DOHH2 (cell line): ENCODE results near the gene OR4C5.
"Not testable (repeated sequence)": the region's sequence is repeated elsewhere in the genome, so short reads cannot be mapped to it uniquely, and the experiment has no call there.

Source experiments
- H3F3A ChIP-seq: fragments of 200-600 bp; sonication (generic), shearing (Covaris generic); 2 replicates; pipeline ENCODE4 v1.6.0; 2016; ENCODE audit warnings: antibody characterized with exemption, mild to moderate bottlenecking; ENCODE audit not compliant: control insufficient read depth, insufficient read depth
- H3K27ac ChIP-seq: fragments of 200-600 bp; sonication (generic); 2 replicates; pipeline ENCODE4 v1.5.1; 2014; ENCODE audit warnings: low read depth, mild to moderate bottlenecking, low read length, moderate library complexity
- H3K27me3 ChIP-seq: fragments of 200-600 bp; sonication (generic); 2 replicates; pipeline ENCODE4 v1.6.1; 2014; ENCODE audit warnings: mild to moderate bottlenecking, low read length, mixed read lengths; ENCODE audit not compliant: control insufficient read depth
- H3K36me3 ChIP-seq: fragments of 200-600 bp; sonication (generic); 2 replicates; pipeline ENCODE4 v1.6.1; 2014; ENCODE audit warnings: mild to moderate bottlenecking, low read length, moderate library complexity, mixed read lengths; ENCODE audit not compliant: control insufficient read depth
- H3K4me1 ChIP-seq: fragments of 200-600 bp; sonication (generic); 2 replicates; pipeline ENCODE4 v1.6.1; 2014; ENCODE audit warnings: mild to moderate bottlenecking, low read length, mixed read lengths; ENCODE audit not compliant: control insufficient read depth
- H3K4me2 ChIP-seq: fragments of 200-600 bp; sonication (generic); 2 replicates; pipeline ENCODE4 v1.6.0; 2014; ENCODE audit warnings: mild to moderate bottlenecking, low read length, moderate library complexity
- H3K4me3 ChIP-seq: fragments of 200-600 bp; sonication (generic); 2 replicates; pipeline ENCODE4 v1.5.1; 2014; ENCODE audit warnings: mild to moderate bottlenecking, low read length, mixed read lengths
- H3K79me2 ChIP-seq: fragments of 200-600 bp; sonication (generic); 2 replicates; pipeline ENCODE4 v1.6.1; 2014; ENCODE audit warnings: mild to moderate bottlenecking, low read length, mixed read lengths; ENCODE audit not compliant: control insufficient read depth
- H3K9me2 ChIP-seq: fragments of 200-600 bp; sonication (generic); replicated peaks from 2 replicates; pipeline ENCODE4 v1.6.1; 2014; ENCODE audit warnings: mild to moderate bottlenecking, low read length, mixed read lengths; ENCODE audit not compliant: control insufficient read depth
- H3K9me3 ChIP-seq: fragments of 200-600 bp; sonication (generic); 2 replicates; pipeline ENCODE4 v1.6.1; 2014; ENCODE audit warnings: antibody characterized with exemption, low read length, mixed read lengths; ENCODE audit not compliant: control insufficient read depth, insufficient read depth
- H4K20me1 ChIP-seq: fragments of 200-600 bp; sonication (generic); 2 replicates; pipeline ENCODE4 v1.6.0; 2014; ENCODE audit warnings: low read depth, mild to moderate bottlenecking, antibody characterized with exemption, low read length, moderate library complexity; ENCODE audit not compliant: control insufficient read depth, insufficient read depth
- EZH2phosphoT487 ChIP-seq: fragments of 200-600 bp; sonication (generic); IDR thresholded peaks from 2 replicates; pipeline ENCODE4 v1.6.1; 2017; ENCODE audit warnings: borderline replicate concordance, mild to moderate bottlenecking, antibody characterized with exemption, low read length, moderate library complexity, mixed read lengths
- TF ChIP-seq, protein P1 (sequence below): fragments of 200-600 bp; sonication (generic); IDR thresholded peaks from one replicate; pipeline ENCODE4 v1.5.1; 2014; ENCODE audit warnings: antibody characterized with exemption, mild to moderate bottlenecking, low read depth, low read length; ENCODE audit not compliant: poor library complexity, severe bottlenecking

OR4C5 gene

DNA sequence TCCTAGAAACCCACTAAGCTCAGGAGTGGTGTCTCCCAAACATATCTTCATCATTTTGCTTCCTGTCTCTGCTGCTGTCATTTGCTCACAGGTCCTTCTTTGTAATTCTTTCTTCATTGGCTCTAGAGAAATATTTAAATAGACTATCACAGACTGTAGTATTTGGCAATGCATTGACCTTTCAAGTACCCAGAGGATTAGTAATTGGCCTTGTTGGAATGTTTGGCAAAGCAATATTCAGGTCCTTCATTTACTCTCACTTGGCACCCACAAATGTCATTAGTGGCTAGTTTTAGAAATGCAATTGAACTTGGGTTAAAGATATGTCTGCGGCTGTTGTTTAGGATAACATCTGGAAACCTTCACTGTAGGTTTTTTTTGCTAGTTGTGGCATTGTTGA lies 11.6 kb downstream of the OR4C5 start:
- H3F3A ChIP-seq = no peaks in the 10 kb centered on the region
- H3K79me2 ChIP-seq = no peaks in the 10 kb centered on the region
- H3K36me3 ChIP-seq = no peaks in the 10 kb centered on the region
- H3K4me1 ChIP-seq = no peaks in the 10 kb centered on the region
- H3K9me3 ChIP-seq = peaks cover 3% of the 10 kb centered on the region; the same call in 1 of the 2 replicates
- no peak overlapping the region for H3K4me2 ChIP-seq
- TF ChIP-seq, protein P1, sequence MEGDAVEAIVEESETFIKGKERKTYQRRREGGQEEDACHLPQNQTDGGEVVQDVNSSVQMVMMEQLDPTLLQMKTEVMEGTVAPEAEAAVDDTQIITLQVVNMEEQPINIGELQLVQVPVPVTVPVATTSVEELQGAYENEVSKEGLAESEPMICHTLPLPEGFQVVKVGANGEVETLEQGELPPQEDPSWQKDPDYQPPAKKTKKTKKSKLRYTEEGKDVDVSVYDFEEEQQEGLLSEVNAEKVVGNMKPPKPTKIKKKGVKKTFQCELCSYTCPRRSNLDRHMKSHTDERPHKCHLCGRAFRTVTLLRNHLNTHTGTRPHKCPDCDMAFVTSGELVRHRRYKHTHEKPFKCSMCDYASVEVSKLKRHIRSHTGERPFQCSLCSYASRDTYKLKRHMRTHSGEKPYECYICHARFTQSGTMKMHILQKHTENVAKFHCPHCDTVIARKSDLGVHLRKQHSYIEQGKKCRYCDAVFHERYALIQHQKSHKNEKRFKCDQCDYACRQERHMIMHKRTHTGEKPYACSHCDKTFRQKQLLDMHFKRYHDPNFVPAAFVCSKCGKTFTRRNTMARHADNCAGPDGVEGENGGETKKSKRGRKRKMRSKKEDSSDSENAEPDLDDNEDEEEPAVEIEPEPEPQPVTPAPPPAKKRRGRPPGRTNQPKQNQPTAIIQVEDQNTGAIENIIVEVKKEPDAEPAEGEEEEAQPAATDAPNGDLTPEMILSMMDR = no peak
- no peak for TF ChIP-seq EZH2phosphoT487
- H3K9me2 ChIP-seq = no peaks in the 10 kb centered on the region
- H3K4me3 ChIP-seq = no peak overlapping the region
- no peak overlapping the region for H3K27ac ChIP-seq
- H3K27me3 ChIP-seq = no peaks in the 10 kb centered on the region
- H4K20me1 ChIP-seq = no peaks in the 10 kb centered on the region

DNA sequence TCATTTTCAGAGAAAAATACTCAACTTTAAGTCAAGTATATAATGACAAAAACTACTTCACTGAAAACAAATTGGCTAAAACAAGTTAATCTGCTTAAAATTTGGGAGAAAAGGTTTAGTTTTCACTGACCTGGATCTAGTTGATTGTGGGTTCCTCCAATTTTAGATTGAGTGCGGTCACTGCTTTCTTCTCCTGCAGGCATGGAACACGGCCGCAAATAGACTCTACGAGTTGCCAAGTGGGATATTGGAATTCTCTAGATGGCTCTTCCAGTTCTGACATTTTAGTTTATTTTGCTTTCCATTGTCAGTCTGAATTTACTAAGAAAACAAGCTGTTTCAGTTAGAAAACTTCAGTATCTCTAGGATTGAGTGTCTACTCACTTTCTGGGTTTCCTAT lies 12.3 kb downstream of the OR4C5 start:
- no peaks in the 10 kb centered on the region for H3K27me3 ChIP-seq
- no peaks in the 10 kb centered on the region for H3F3A ChIP-seq
- no peaks in the 10 kb centered on the region for H3K36me3 ChIP-seq
- TF ChIP-seq EZH2phosphoT487 = no peak
- TF ChIP-seq, protein P1 = no peak
- no peaks in the 10 kb centered on the region for H4K20me1 ChIP-seq
- H3K4me3 ChIP-seq = no peak overlapping the region
- H3K79me2 ChIP-seq = no peaks in the 10 kb centered on the region
- H3K4me1 ChIP-seq = no peaks in the 10 kb centered on the region
- H3K4me2 ChIP-seq = no peak overlapping the region
- no peaks in the 10 kb centered on the region for H3K9me2 ChIP-seq
- peaks cover 3% of the 10 kb centered on the region; the same call in 1 of the 2 replicates for H3K9me3 ChIP-seq
- H3K27ac ChIP-seq = no peak overlapping the region

DNA sequence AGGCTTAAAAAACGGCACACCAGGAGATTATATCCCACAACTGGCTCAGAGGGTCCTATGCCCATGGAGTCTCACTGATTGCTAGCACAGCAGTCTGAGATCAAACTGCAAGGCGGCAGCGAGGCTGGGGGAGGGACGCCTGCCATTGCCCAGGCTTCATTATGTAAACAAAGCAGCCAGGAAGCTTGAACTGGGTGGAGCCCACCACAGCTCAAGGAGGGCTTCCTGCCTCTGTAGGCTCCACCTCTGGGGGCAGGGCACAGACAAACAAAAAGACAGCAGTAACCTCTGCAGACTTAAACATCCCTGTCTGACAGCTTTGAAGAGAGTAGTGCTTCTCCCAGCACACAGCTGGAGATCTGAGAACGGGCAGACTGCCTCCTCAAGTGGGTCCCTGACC lies 20.0 kb downstream of the OR4C5 start:
- H3F3A ChIP-seq, H3K79me2 ChIP-seq, H3K4me2 ChIP-seq, H3K27ac ChIP-seq, H4K20me1 ChIP-seq, H3K4me1 ChIP-seq, H3K9me3 ChIP-seq, H3K36me3 ChIP-seq, H3K4me3 ChIP-seq, H3K9me2 ChIP-seq, H3K27me3 ChIP-seq: not testable (repeated sequence)

DNA sequence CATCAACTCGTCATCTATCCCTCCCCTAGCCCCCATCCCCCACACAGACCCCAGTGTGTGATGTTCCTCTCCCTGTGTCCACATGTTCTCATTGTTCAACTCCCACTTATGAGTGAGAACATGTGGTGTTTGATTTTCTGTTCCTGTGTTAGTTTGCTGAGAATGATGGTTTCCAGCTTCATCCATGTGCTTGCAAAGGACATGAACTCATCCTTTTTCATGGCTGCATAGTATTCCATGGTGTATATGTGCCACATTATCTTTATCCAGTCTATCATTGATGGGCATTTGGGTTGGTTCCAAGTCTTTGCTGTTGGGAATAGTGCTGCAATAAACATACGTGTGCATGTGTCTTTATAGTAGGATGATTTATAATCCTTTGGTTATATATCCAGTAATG lies 23.8 kb downstream of the OR4C5 start:
- H3K9me2 ChIP-seq, H4K20me1 ChIP-seq, H3K9me3 ChIP-seq, H3K4me2 ChIP-seq, H3K4me1 ChIP-seq, H3F3A ChIP-seq, H3K36me3 ChIP-seq, H3K79me2 ChIP-seq, H3K27ac ChIP-seq, H3K27me3 ChIP-seq, H3K4me3 ChIP-seq: not testable (repeated sequence)
